Kidney (tissue), 14 donors: ENCODE measurements around the gene NT5DC1. TPM values are rescaled to one million over a fixed set of nuclear protein-coding genes. Genes with fewer than 3 reads are reported as not detected.

Source experiments
- DNase-seq, 5 donors: peaks; one replicate each; pipeline ENCODE4 v3.0.0-alpha.2; 2013 to 2020
- FAIRE-seq: peaks from 2 replicates; lab custom pipeline; 2012; peaks lifted over from hg19 to GRCh38; lab: Jason Lieb, UNC
- H3K27ac ChIP-seq, 2 donors: one replicate each; pipeline ENCODE4 v1.7.0; 2013; ENCODE audit warnings: low read depth in 2 of 2, low read length in 2 of 2, inconsistent platforms in 1 of 2
- H3K27me3 ChIP-seq: one replicate; pipeline ENCODE4 v1.7.1; 2013; ENCODE audit warnings: low read length, inconsistent platforms; ENCODE audit not compliant: control insufficient read depth, insufficient read depth
- H3K36me3 ChIP-seq, 3 donors: one replicate each; pipeline versions ENCODE4 v1.7.0 to v1.7.1; 2013; ENCODE audit warnings: low read length in 3 of 3, control low read depth in 1 of 3, inconsistent platforms in 1 of 3; ENCODE audit not compliant: insufficient read depth in 3 of 3, control insufficient read depth in 2 of 3
- H3K4me1 ChIP-seq, 3 donors: one replicate each; pipeline versions ENCODE4 v1.7.0 to v1.7.1; 2013; ENCODE audit warnings: low read length in 3 of 3, inconsistent platforms in 1 of 3, low read depth in 1 of 3; ENCODE audit not compliant: control insufficient read depth in 2 of 3, insufficient read depth in 2 of 3
- H3K4me3 ChIP-seq, 3 donors: one replicate each; pipeline versions ENCODE4 v1.7.0 to v1.8.1; 2013; ENCODE audit warnings: low read length in 3 of 3, control low read depth in 1 of 3, inconsistent platforms in 1 of 3
- H3K9ac ChIP-seq, 3 donors: one replicate each; pipeline versions ENCODE4 v1.7.0 to v1.7.1; 2013; ENCODE audit warnings: low read length in 3 of 3, control low read depth in 1 of 3, inconsistent platforms in 1 of 3
- H3K9me3 ChIP-seq, 3 donors: one replicate each; pipeline versions ENCODE4 v1.7.0 to v1.7.1; 2013; ENCODE audit warnings: low read length in 3 of 3, control low read depth in 1 of 3, inconsistent platforms in 1 of 3; ENCODE audit not compliant: control insufficient read depth in 2 of 3, insufficient read depth in 1 of 3
- intact Hi-C: fragments of 100-400 bp; cut with DNase I; formaldehyde crosslinking; loops from one replicate; pipeline ENCODE4 v1.11.1; 2022
- polyA plus RNA-seq: library from polyadenylated mRNA; stranded (reverse); fragments of 350-450 nt; fragmentation: Illumina TruSeq; extraction: RNeasy Lipid Tissue Mini Kit (QIAGEN cat#74804); gene quantifications from one replicate; pipeline ENCODE4 v1.2.3, GENCODE V29; 2014; ENCODE audit warnings: low read depth, low replicate concordance; ENCODE audit not compliant: insufficient read depth
- total RNA-seq: library from RNA; stranded (reverse); fragmentation: NEBNext Ultra II Directional; extraction: Animal tissue kit (Norgen Biotek cat#: 25700); gene quantifications from one replicate; pipeline ENCODE4 v1.2.1, GENCODE V29; 2021
- TF ChIP-seq, protein P1 (sequence below): IDR thresholded peaks from 3 replicates; pipeline ENCODE4 v1.5.1; 2012; ENCODE audit warnings: mild to moderate bottlenecking, moderate library complexity, borderline replicate concordance; ENCODE audit not compliant: insufficient read depth; ENCODE audit errors: extremely low read depth
- donor health status: control.
- donor health status: control.
- donor health status: control.
- donor health status: control.
- donor health status: control.
- donor health status: DM: yes; HTN: yes; CAD: no.
- donor health status: Normal renal cell carcinoma (clear cell type).

NT5DC1 gene
- total and polyA plus RNA-seq, 2 donors from 2014 or later: 34.8 to 41.7 TPM

DNA sequence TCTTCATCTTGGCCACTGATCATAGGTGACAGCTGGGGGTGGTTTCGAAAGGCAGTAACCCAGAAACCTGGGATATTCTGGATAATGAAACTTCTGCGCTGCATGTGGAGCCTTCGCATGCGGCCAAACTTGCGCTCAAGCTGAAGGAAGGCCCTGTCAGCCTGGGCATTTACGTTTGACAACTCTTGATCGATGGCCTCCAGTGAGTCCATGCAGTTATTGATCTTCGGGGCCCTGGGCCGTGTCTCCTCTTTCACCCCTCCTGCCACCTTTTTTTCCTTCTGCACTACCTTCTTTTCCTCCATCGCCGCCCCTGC is 152.5 kb downstream of the NT5DC1 start:
- no peaks in the 10 kb centered on the region for H3K27me3 ChIP-seq
- H3K27ac ChIP-seq: peak overlapping the region; percentile 75 to 89
- intact Hi-C loops: no loop called here
- H3K9me3 ChIP-seq: no peaks in the 10 kb centered on the region
- peak overlapping the region; percentile 30 to 84 (median 78) for H3K9ac ChIP-seq
- peaks cover 0 to 31% (median 31%) of the 10 kb centered on the region in 3 donors for H3K4me1 ChIP-seq
- H3K4me3 ChIP-seq: peak overlapping the region; percentile 65 to 92 (median 85)
- TF ChIP-seq, protein P1, sequence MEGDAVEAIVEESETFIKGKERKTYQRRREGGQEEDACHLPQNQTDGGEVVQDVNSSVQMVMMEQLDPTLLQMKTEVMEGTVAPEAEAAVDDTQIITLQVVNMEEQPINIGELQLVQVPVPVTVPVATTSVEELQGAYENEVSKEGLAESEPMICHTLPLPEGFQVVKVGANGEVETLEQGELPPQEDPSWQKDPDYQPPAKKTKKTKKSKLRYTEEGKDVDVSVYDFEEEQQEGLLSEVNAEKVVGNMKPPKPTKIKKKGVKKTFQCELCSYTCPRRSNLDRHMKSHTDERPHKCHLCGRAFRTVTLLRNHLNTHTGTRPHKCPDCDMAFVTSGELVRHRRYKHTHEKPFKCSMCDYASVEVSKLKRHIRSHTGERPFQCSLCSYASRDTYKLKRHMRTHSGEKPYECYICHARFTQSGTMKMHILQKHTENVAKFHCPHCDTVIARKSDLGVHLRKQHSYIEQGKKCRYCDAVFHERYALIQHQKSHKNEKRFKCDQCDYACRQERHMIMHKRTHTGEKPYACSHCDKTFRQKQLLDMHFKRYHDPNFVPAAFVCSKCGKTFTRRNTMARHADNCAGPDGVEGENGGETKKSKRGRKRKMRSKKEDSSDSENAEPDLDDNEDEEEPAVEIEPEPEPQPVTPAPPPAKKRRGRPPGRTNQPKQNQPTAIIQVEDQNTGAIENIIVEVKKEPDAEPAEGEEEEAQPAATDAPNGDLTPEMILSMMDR: no peak
- DNase-seq (peak in 1 of 5 donors; percentile 20), FAIRE-seq (no peak)
- H3K36me3 ChIP-seq: no peaks in the 10 kb centered on the region

DNA sequence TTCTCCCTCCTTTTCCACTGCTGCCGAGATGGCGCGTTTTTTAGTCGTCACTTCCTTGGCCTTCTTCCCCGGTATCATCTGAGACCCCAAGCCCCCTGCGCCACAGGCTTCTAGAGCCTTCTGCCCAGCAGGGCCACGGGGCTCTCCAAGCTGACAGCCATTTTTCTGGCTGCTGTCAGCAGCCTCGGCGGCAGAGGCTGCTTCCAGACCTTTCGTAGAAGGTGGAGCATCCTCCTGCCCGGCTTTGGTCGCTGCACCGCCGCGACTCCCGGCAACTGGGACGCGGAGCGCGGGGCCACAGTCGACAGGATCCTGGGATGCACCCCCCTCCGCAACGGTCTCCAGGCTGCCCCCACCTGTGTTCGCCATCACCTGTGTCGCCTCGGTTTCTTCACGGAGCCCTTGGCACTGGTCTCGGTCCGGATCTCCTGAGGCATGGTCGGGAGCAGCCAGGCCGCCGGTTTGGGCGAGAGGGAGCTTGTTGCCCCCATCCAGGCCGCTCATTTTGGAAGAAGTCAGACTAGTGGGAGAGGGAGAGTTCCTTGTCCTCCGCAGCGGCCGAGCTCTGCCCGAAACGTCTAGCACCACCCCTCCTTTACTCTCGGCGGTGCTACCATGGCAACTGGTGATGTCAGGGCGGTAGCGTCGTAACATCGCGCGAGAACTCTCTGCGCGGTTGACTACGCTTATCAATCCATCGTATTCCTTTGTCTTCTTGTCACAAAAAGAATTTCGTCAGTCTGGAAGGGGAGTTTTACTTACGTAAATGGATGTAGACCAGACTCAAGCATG is 153.0 kb downstream of the NT5DC1 start, which contains the start of gene TSPYL4:
Gene TSPYL4 (minus strand): TSS at position 571 of the 792 bp plus-strand sequence. CDS start 67 bp downstream, at position 504.
- TF ChIP-seq, protein P1: no peak
- Histone ChIP-seq H3K4me1 (peaks cover 0 to 29% (median 29%) of the 10 kb centered on the region in 3 donors), H3K27ac (peak within 1 kb of the TSS; percentile 75 to 89), H3K9ac (peak within 1 kb of the TSS; percentile 71 to 84 (median 78)), H3K9me3 (no peaks in the 10 kb centered on the region), H3K36me3 (no peaks in the 10 kb centered on the region), H3K27me3 (no peaks in the 10 kb centered on the region), H3K4me3 (peak within 1 kb of the TSS; percentile 65 to 92 (median 85))
- DNase-seq (peak; percentile 97 to 99 (median 98)), FAIRE-seq (peak; percentile 32)
- intact Hi-C loops: no loop called here

DNA sequence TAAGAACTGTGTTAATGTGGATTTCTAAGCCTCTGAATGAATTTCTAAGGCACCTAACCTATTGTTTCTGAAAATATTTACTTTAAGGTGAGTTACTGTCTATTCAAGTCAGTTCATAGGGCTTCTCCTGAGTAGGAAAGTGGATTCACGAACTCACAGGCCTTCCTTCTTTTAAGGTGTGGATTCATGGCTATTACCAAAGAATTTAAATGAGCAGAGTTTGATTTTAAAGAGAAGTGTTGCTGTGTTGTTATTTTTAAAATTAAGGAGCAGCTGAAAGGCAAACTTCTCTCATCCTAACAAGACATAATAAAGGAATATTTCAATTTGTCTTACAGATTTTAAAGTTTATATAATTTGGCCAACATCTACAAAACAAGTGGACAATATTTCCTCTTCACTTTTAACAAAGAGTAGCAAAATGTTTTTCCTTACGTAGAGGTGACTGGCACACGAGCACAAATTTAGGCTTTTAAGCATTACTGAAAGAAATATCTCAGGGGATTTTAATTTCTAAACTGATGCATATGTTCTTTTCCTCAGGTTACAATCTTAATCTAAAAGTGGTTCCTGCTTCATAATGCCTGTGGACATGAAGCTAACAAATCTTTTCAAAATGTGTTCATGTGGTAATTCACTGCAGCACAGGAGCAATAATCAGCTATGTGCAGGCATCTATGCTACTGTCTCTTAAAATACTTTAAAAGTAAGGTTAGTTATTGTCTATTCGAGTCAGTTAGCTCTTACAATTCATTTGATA is 153.8 kb downstream of the NT5DC1 start:
- Histone ChIP-seq H3K27me3 (no peaks in the 10 kb centered on the region), H3K9ac (peak overlapping the region; percentile 71 to 84 (median 78)), H3K27ac (peak overlapping the region; percentile 75 to 89), H3K9me3 (no peaks in the 10 kb centered on the region), H3K4me3 (peak overlapping the region; percentile 65 to 92 (median 85)), H3K36me3 (peaks cover 0 to 2% (median 0%) of the 10 kb centered on the region in 3 donors), H3K4me1 (peaks cover 0 to 29% (median 29%) of the 10 kb centered on the region in 3 donors)
- TF ChIP-seq, protein P1: no peak
- intact Hi-C loops: no loop called here
- FAIRE-seq (no peak), DNase-seq (peak in 2 of 5 donors; percentile 28 to 56)
